ENCODE results near the gene PDGFB. TPM values are rescaled to one million over a fixed set of nuclear protein-coding genes. Genes with fewer than 3 reads are reported as not detected.

Gene PDGFB
- total RNA-seq, 2 donors from 2014 or later = 21.9 to 22.0 TPM

DNA sequence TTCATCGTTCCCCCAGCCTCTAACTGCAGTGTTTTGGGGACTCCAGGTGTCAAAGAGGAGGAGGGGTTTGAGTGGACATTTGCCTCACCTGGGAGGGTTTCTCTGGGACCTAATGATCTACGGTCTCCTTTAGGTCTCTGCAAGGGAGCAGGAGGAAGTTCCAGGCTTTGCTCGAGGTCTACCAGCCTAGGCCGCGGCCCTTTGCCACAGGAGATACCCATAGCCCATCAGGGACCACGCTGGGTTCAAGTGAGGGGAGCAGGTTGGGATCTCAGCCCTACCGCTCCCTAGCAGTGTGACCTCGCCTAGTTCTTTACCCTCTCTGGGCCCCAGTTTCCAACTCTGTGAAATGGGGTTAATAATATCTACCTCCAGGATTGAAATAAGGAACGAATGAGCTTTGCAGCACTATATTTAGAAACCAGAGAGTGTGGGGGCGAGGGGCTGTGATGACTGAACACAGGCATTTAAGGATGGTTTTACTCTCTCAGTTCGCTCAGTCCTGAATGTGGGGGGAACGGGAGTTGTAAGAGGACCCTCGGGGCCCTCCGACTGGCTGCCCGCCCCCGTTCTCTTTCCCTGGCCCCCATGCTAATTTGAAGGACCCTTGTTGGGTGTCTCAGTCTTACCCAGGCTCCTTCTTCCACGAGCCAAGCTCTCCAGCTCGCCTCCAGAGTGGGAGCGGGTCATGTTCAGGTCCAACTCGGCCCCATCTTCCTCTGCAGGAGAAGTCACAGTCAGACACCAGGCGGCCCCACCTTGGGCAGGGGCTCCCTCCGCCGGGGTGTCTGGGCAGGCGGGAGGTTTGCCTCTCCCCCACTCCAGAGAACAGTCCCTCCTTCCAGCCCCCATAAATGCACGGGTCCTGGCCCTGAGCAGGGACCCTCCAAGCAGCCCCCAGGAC lies 11.7 kb downstream of the PDGFB start:
- peaks cover 0 to 75% of the 10 kb centered on the region in 2 donors for H3K4me1 ChIP-seq
- peak overlapping the region; percentile 87 for H3K27ac ChIP-seq
- TF ChIP-seq, protein P1, sequence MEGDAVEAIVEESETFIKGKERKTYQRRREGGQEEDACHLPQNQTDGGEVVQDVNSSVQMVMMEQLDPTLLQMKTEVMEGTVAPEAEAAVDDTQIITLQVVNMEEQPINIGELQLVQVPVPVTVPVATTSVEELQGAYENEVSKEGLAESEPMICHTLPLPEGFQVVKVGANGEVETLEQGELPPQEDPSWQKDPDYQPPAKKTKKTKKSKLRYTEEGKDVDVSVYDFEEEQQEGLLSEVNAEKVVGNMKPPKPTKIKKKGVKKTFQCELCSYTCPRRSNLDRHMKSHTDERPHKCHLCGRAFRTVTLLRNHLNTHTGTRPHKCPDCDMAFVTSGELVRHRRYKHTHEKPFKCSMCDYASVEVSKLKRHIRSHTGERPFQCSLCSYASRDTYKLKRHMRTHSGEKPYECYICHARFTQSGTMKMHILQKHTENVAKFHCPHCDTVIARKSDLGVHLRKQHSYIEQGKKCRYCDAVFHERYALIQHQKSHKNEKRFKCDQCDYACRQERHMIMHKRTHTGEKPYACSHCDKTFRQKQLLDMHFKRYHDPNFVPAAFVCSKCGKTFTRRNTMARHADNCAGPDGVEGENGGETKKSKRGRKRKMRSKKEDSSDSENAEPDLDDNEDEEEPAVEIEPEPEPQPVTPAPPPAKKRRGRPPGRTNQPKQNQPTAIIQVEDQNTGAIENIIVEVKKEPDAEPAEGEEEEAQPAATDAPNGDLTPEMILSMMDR (IDR thresholded peaks at IDR 0.05) = no peak
- no peak for DNase-seq (ENCODE audit: low spot score)
- peaks cover 30% of the 10 kb centered on the region for H3K36me3 ChIP-seq
- H3K9me3 ChIP-seq = no peaks in the 10 kb centered on the region
- H3K27me3 ChIP-seq = no peaks in the 10 kb centered on the region
- H3K4me3 ChIP-seq = no peak overlapping the region

DNA sequence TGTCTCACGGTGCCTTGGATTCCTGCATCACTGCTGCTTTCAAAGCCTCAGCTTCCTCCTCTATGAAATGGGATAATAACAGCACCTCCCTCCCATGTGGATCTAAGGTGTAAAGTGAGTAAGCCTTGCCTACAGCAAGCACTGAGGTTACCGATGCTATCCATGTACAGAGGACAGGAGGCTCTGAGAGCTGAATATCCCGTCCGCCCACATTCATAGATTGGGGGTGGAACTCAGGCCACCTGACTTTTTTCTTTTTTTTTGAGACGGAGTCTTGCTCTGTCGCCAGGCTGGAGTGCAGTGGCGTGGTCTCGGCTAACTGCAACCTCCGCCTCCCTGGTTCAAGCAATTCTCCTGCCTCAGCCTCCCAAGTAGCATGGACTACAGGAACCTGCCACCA lies 12.5 kb downstream of the PDGFB start:
- no peak for DNase-seq (ENCODE audit: low spot score)

DNA sequence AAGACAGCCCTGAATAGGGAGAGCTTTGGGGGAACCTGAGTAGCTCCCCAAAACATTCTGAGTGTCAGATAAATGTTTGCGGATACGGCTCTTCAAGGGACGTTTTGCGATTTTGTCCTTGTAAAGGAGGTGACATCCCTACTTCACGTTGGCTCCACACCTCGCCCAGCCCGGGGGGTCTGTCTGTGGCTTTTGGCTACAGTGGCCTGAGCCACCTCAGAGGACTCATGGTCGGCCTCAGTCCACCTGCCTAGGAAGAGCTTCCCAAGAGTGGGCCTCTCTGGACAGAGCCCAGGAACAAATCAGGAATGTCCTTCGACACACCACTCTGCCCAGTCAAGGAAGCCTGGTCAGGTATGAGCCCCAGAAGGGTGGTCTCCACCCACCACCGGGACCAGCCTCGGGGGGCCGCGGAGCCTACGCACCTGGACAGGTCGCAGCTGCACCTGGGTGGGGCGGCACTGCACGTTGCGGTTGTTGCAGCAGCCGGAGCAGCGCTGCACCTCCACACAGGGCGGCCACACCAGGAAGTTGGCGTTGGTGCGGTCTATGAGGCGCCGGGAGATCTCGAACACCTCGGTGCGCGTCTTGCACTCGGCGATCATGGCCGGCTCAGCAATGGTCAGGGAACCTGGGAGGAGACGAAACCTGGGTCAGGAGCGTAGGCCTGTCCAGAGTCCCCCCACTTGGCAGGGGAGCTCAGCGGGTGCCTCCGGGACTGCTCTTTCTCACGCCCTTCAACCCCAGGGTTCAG lies 13.4 kb downstream of the PDGFB start:
- Histone ChIP-seq H3K9me3 (no peaks in the 10 kb centered on the region), H3K4me3 (no peak overlapping the region), H3K27ac (no peak overlapping the region), H3K36me3 (peaks cover 39% of the 10 kb centered on the region), H3K4me1 (peaks cover 0 to 58% of the 10 kb centered on the region in 2 donors), H3K27me3 (no peaks in the 10 kb centered on the region)
- DNase-seq (ENCODE audit: low spot score) = no peak
- TF ChIP-seq, protein P1 (IDR thresholded peaks at IDR 0.05) = no peak

More for the DNA sequence above, 12.5 kb downstream of the PDGFB start:
- Histone ChIP-seq H3K27me3 (no peaks in the 10 kb centered on the region), H3K4me1 (peaks cover 0 to 67% of the 10 kb centered on the region in 2 donors), H3K36me3 (peaks cover 36% of the 10 kb centered on the region), H3K4me3 (no peak overlapping the region), H3K27ac (no peak overlapping the region), H3K9me3 (no peaks in the 10 kb centered on the region)
- TF ChIP-seq, protein P1 (IDR thresholded peaks at IDR 0.05) = no peak

DNA sequence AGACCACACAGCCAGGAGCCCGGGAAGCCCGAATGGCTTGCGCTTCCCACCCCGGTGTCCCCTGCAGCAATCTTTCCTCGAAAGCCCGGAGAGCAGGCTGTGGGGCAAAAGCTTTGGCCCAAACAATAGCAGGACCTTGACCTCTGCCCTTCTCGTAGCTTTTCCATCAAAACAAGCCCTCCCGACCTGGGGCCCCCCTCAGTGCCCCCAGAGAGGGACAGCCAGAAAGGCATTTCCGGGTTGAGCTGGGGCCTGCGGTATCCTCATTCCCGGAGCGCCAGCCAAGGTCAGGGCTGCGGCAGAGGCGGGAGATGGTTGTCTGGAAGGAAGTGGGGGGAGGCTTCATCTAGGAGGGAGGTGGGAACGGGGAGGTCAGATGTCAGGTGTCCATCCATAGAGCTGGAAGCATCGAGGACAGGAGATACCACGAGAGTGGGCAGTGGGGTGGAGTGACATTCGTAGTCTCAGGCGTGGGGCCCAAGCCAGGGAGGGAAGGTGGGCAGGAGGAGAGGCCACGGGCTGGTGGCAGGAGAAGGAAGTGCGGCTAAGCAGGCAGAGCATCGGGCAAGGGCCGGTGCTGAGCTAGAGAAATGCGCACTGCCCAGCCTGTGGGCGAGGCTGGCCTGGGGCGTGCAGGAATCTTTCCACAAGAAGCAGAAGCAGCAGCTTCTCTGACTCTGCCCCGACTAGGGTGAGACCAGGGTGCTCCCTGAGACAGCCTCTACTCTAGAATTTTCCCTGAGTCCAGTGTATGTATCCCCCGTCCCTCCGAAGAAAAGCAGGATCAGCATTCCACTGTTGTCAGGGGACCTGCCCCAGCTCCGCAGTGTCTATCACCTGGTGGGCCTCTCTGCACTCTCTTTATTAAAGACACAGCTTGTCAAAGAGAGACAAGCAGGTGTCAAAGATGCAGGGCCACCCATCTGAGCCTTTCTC lies 14.3 kb downstream of the PDGFB start:
- Histone ChIP-seq H3K36me3 (peaks cover 45% of the 10 kb centered on the region), H3K4me3 (no peak overlapping the region), H3K27me3 (no peaks in the 10 kb centered on the region), H3K27ac (no peak overlapping the region), H3K9me3 (no peaks in the 10 kb centered on the region), H3K4me1 (peaks cover 0 to 50% of the 10 kb centered on the region in 2 donors)
- no peak for DNase-seq (ENCODE audit: low spot score)
- TF ChIP-seq, protein P1 (IDR thresholded peaks at IDR 0.05) = no peak

DNA sequence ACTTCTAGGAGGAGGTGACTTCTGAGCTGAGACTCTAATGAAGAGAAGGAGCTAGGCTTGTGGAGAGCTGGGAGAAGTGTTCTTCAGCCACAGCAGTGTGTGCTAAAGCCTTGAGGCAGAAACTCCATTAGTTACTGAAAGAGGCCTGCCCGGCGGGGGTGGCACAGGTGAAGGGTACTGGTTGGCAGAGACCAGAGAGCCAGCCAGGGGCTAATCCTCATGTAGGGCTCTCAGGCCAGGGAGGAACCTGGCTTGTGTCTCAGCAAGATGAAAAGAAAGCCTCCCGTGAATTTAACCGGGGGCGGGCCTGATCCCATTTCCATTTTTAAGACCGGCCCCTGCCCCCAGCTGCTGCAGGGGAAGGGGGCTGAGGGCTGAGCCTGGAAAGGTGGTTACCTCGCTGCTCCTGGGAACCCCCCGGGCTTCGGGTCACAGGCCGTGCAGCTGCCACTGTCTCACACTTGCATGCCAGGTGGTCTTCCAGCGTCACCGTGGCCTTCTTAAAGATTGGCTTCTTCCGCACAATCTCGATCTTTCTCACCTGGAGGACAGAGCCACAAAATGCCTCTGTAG lies 15.0 kb downstream of the PDGFB start:
- H3K9me3 ChIP-seq = no peaks in the 10 kb centered on the region

More for the DNA sequence above, 15.0 kb downstream of the PDGFB start:
- Histone ChIP-seq H3K27me3 (no peaks in the 10 kb centered on the region), H3K27ac (no peak overlapping the region), H3K4me3 (no peak overlapping the region), H3K36me3 (peaks cover 52% of the 10 kb centered on the region), H3K4me1 (peaks cover 0 to 42% of the 10 kb centered on the region in 2 donors)
- TF ChIP-seq, protein P1 (IDR thresholded peaks at IDR 0.05) = no peak
- DNase-seq (ENCODE audit: low spot score) = no peak

All from right atrium auricular region (tissue), 2 donors.